ENCODE results near the gene XYLT1. TPM values are rescaled to one million over a fixed set of nuclear protein-coding genes. Genes with fewer than 3 reads are reported as not detected.

The XYLT1 gene
- total RNA-seq, 2 donors from 2014 or later: 14.4 to 31.3 TPM

- Histone ChIP-seq H3K4me3 (no peak overlapping the region), H3K4me1 (peaks cover 0 to 29% of the 10 kb centered on the region in 2 donors), H3K27me3 (no peaks in the 10 kb centered on the region), H3K9me3 (no peaks in the 10 kb centered on the region), H3K36me3 (no peaks in the 10 kb centered on the region), H3K27ac (peak overlapping the region; percentile 77 to 95)
- DNase-seq (ENCODE audit: low spot score): no peak
- TF ChIP-seq, protein P1, sequence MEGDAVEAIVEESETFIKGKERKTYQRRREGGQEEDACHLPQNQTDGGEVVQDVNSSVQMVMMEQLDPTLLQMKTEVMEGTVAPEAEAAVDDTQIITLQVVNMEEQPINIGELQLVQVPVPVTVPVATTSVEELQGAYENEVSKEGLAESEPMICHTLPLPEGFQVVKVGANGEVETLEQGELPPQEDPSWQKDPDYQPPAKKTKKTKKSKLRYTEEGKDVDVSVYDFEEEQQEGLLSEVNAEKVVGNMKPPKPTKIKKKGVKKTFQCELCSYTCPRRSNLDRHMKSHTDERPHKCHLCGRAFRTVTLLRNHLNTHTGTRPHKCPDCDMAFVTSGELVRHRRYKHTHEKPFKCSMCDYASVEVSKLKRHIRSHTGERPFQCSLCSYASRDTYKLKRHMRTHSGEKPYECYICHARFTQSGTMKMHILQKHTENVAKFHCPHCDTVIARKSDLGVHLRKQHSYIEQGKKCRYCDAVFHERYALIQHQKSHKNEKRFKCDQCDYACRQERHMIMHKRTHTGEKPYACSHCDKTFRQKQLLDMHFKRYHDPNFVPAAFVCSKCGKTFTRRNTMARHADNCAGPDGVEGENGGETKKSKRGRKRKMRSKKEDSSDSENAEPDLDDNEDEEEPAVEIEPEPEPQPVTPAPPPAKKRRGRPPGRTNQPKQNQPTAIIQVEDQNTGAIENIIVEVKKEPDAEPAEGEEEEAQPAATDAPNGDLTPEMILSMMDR (IDR thresholded peaks at IDR 0.05): no peak
These were observed 156.8 kb downstream of the XYLT1 start for GRCh38 chr16:17313793-17314547.

DNA sequence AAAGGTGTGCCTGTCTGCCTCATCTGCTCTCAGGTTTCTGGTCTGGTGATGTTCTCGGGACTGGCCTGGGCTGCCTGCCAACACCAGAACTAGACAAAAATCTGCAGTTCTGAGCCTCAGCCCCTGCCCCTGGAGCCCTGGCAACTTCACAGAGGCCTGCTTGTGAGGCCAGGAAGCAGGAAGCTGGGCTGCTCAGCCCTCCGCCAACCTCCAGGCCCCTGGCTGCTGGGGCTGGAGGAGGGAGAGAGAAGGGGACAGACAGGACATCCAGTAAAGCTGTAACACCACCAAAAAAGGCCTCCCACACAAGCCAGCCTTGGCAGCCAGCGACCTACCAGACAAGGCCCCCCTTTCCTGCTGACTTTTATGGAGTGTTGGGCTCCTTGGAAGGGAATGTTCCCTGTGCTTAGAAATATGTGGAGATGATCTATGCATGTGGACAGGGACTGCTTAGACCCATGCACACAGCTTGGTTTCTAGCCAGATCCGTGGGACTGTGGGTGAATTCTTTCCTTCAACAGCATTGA, 157.6 kb downstream of the XYLT1 start:
- TF ChIP-seq, protein P1 (IDR thresholded peaks at IDR 0.05): no peak
- peak; percentile 72 for DNase-seq (ENCODE audit: low spot score)
- H3K4me3 ChIP-seq: no peak overlapping the region
- no peaks in the 10 kb centered on the region for H3K27me3 ChIP-seq
- H3K36me3 ChIP-seq: no peaks in the 10 kb centered on the region
- peaks cover 0 to 29% of the 10 kb centered on the region in 2 donors for H3K4me1 ChIP-seq
- no peaks in the 10 kb centered on the region for H3K9me3 ChIP-seq
- peak overlapping the region; percentile 77 to 95 for H3K27ac ChIP-seq

DNA sequence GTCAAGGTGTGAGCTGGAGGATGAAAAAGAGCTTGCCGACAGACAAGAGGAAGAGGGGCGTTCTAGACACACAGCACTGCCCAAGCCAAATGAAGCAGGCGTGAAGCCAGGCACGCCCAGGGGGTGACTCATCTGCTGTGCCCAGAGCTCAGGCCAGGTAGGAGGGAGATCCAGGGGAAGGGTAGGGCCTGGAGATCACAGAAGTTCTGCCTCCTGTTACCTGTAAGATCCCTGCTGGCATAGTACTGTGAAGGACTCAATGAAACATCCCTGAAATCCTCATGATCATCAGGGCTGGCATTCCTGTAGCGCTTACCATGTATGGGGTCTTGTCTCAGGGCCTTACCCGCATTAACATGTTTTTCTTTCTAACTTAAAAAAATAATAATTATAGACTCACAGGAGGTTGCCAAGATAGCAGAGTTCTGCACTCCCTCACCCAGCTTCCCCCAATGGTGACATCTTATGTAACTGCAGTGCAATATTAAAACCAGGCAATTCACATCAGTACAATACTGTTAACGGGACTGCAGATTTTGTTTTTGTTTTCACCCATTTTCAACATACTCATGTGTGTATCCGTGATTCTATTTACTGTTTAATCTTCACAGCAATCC, 158.6 kb downstream of the XYLT1 start:
- H3K27me3 ChIP-seq: no peaks in the 10 kb centered on the region
- H3K27ac ChIP-seq: peak overlapping the region; percentile 77 to 95
- H3K4me1 ChIP-seq: peaks cover 0 to 29% of the 10 kb centered on the region in 2 donors
- TF ChIP-seq, protein P1 (IDR thresholded peaks at IDR 0.05): no peak
- no peak for DNase-seq (ENCODE audit: low spot score)
- no peaks in the 10 kb centered on the region for H3K36me3 ChIP-seq
- no peak overlapping the region for H3K4me3 ChIP-seq
- H3K9me3 ChIP-seq: no peaks in the 10 kb centered on the region

- Histone ChIP-seq H3K36me3 (no peaks in the 10 kb centered on the region), H3K4me3 (no peak overlapping the region), H3K27ac (peak overlapping the region; percentile 77 to 95), H3K27me3 (no peaks in the 10 kb centered on the region), H3K9me3 (no peaks in the 10 kb centered on the region), H3K4me1 (peaks cover 0 to 29% of the 10 kb centered on the region in 2 donors)
- no peak for DNase-seq (ENCODE audit: low spot score)
- TF ChIP-seq, protein P1 (IDR thresholded peaks at IDR 0.05): no peak
These were observed 159.2 kb downstream of the XYLT1 start for GRCh38 chr16:17311333-17312093.

DNA sequence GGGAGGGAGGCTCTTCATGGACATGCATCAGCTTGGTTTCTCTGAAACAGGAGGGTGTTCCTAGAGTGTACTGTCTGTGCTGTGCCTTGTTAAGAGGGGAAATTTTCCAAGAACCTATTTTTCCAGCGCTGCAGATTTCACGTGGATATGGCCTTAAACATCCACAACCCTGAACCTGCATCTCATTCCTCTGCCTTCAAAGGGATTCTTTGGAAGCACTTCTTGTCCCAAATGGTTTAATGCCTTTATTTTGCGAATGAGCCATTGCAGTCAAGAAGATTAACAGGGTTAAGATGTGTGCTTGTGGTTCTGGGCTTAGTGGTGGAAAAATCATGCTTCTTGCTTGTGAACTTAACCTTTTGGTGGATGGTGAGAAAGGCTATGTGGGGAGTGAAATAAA, 161.2 kb downstream of the XYLT1 start:
- no peak overlapping the region for H3K4me3 ChIP-seq
- H3K27ac ChIP-seq: no peak overlapping the region
- no peaks in the 10 kb centered on the region for H3K9me3 ChIP-seq
- H3K36me3 ChIP-seq: no peaks in the 10 kb centered on the region
- H3K27me3 ChIP-seq: no peaks in the 10 kb centered on the region
- peaks cover 0 to 38% of the 10 kb centered on the region in 2 donors for H3K4me1 ChIP-seq
- TF ChIP-seq, protein P1 (IDR thresholded peaks at IDR 0.05): no peak
- DNase-seq (ENCODE audit: low spot score): no peak
